ENCODE measurements around the gene SDS. TPM values are rescaled to one million over a fixed set of nuclear protein-coding genes. Genes with fewer than 3 reads are reported as not detected.

Gene SDS
- total RNA-seq, 2 experiments from 2014 or later = not detected

DNA sequence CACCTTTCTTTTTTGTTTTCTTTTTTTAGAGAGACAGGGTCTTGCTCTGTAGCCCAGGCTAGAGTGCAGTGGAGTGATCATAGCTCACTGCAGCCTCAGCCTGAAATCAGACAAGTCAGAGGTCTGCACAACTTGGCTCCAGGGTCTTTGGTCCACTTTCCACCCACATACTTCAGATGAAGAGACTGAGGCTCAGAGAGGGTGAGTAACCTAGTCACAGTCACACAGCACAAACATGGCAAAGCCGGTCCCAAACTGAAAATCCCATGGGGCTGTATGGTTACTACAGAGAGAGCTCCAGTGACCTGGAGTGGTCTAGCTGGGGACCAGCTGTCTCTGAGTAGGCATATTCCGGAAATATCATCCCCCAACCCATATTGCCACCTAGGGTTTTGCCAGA, 48.8 kb upstream of the SDS start:
- Histone ChIP-seq H3K4me2 (ENCODE audit: low read length) (no peak overlapping the region), H3K79me2 (ENCODE audit: insufficient read depth, low read depth, low read length) (no peaks in the 10 kb centered on the region), H3K9me3 (ENCODE audit: low read length) (no peaks in the 10 kb centered on the region), H3K27ac (ENCODE audit: low read depth, low read length, poor library complexity, severe bottlenecking) (no peak overlapping the region), H3K4me3 (ENCODE audit: low read depth, low read length, poor library complexity, severe bottlenecking) (no peak overlapping the region), H3K36me3 (ENCODE audit: insufficient read depth, low read length) (no peaks in the 10 kb centered on the region), H4K20me1 (ENCODE audit: insufficient read depth, low read length) (no peaks in the 10 kb centered on the region), H3K4me1 (ENCODE audit: insufficient read depth, low read length, poor library complexity, severe bottlenecking) (peaks cover 38% of the 10 kb centered on the region), H3K9me2 (ENCODE audit: insufficient read depth, low read length) (no peaks in the 10 kb centered on the region), H2AFZ (ENCODE audit: low read length) (no peak overlapping the region)
- ChIA-PET POLR2A (interaction anchor here (0.7 kb wide), 1 partner anchor 369 kb away, joined by 4 read pairs; no protein-coding TSS in a partner anchor), CTCF (ENCODE audit: unreplicated experiment) (interaction anchor here (0.6 kb wide), 1 partner anchor 46 kb away, joined by 4 read pairs; no protein-coding TSS in a partner anchor)
- no peak for DNase-seq (ENCODE audit: low spot score)
- intact Hi-C loops (cut with micrococcal nuclease; ENCODE audit: unreplicated experiment) = no loop called here
- BruUV-seq (replicated peaks) = no TSS peak
- TF ChIP-seq, protein P1, sequence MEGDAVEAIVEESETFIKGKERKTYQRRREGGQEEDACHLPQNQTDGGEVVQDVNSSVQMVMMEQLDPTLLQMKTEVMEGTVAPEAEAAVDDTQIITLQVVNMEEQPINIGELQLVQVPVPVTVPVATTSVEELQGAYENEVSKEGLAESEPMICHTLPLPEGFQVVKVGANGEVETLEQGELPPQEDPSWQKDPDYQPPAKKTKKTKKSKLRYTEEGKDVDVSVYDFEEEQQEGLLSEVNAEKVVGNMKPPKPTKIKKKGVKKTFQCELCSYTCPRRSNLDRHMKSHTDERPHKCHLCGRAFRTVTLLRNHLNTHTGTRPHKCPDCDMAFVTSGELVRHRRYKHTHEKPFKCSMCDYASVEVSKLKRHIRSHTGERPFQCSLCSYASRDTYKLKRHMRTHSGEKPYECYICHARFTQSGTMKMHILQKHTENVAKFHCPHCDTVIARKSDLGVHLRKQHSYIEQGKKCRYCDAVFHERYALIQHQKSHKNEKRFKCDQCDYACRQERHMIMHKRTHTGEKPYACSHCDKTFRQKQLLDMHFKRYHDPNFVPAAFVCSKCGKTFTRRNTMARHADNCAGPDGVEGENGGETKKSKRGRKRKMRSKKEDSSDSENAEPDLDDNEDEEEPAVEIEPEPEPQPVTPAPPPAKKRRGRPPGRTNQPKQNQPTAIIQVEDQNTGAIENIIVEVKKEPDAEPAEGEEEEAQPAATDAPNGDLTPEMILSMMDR (conservative IDR thresholded peaks at IDR 0.05; ENCODE audit: low read length) = no peak
- no peak for TF ChIP-seq EZH2phosphoT487 (IDR thresholded peaks at IDR 0.05; ENCODE audit: borderline replicate concordance, low read depth, low read length)

DNA sequence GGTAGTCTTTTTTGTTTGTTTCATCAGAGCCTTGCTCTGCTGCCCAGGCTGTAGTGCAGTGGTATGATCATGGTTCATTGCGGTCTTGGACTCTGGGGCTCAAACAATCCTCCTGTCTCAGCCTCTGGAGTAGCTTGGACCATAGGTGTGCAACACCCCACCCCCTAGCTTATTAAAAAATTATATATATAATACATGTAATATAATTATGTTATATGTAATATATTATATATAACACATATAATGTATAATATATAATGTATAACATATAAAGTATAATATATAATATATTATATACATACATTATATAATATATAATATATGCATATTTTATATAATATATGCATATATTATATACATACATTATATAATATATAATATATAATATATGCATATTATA, 46.2 kb upstream of the SDS start:
- intact Hi-C loops (cut with micrococcal nuclease; ENCODE audit: unreplicated experiment) = no loop called here
- no peak for DNase-seq (ENCODE audit: low spot score)
- Histone ChIP-seq H3K4me1 (ENCODE audit: insufficient read depth, low read length, poor library complexity, severe bottlenecking) (peaks cover 22% of the 10 kb centered on the region), H3K9me3 (ENCODE audit: low read length) (no peaks in the 10 kb centered on the region), H3K4me2 (ENCODE audit: low read length) (no peak overlapping the region), H3K79me2 (ENCODE audit: insufficient read depth, low read depth, low read length) (no peaks in the 10 kb centered on the region), H3K9me2 (ENCODE audit: insufficient read depth, low read length) (no peaks in the 10 kb centered on the region), H3K36me3 (ENCODE audit: insufficient read depth, low read length) (no peaks in the 10 kb centered on the region), H3K4me3 (ENCODE audit: low read depth, low read length, poor library complexity, severe bottlenecking) (no peak overlapping the region), H2AFZ (ENCODE audit: low read length) (no peak overlapping the region), H4K20me1 (ENCODE audit: insufficient read depth, low read length) (no peaks in the 10 kb centered on the region), H3K27ac (ENCODE audit: low read depth, low read length, poor library complexity, severe bottlenecking) (no peak overlapping the region)
- BruUV-seq (replicated peaks) = no TSS peak
- POLR2A ChIA-PET = no interaction called here
- TF ChIP-seq EZH2phosphoT487 (IDR thresholded peaks at IDR 0.05; ENCODE audit: borderline replicate concordance, low read depth, low read length) = no peak
- TF ChIP-seq, protein P1 (conservative IDR thresholded peaks at IDR 0.05; ENCODE audit: low read length) = no peak
- CTCF ChIA-PET (ENCODE audit: unreplicated experiment) = no interaction called here

DNA sequence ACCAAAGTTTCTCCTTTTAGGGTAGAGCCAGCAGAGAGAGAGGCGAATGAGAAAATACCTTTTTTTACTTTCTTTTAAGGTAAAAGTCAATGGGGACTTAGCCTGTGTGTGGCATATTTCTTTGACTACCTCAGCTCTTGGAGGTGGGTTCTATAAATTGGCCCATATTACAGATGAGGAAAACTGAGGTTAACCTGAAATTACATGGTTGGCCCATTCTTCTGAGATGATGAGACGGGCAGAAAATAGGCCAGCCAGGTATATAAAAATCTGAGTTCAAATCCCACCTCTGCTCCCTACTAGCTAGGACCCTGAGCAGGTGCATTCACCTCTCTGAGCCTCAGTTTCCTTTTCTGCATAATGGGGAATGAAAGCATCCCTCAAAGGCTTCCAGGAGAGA, 45.6 kb upstream of the SDS start:
- no TSS peak for BruUV-seq (replicated peaks)
- CTCF ChIA-PET (ENCODE audit: unreplicated experiment) = no interaction called here
- no peak for TF ChIP-seq EZH2phosphoT487 (IDR thresholded peaks at IDR 0.05; ENCODE audit: borderline replicate concordance, low read depth, low read length)
- TF ChIP-seq, protein P1 (conservative IDR thresholded peaks at IDR 0.05; ENCODE audit: low read length) = no peak

More for the DNA sequence above, 45.6 kb upstream of the SDS start:
- H4K20me1 ChIP-seq (ENCODE audit: insufficient read depth, low read length) = no peaks in the 10 kb centered on the region
- no peak overlapping the region for H3K27ac ChIP-seq (ENCODE audit: low read depth, low read length, poor library complexity, severe bottlenecking)
- H3K4me1 ChIP-seq (ENCODE audit: insufficient read depth, low read length, poor library complexity, severe bottlenecking) = peaks cover 22% of the 10 kb centered on the region
- DNase-seq (ENCODE audit: low spot score) = no peak
- POLR2A ChIA-PET = no interaction called here
- no peak overlapping the region for H3K4me3 ChIP-seq (ENCODE audit: low read depth, low read length, poor library complexity, severe bottlenecking)
- H3K9me3 ChIP-seq (ENCODE audit: low read length) = no peaks in the 10 kb centered on the region
- no peaks in the 10 kb centered on the region for H3K36me3 ChIP-seq (ENCODE audit: insufficient read depth, low read length)
- no peak overlapping the region for H2AFZ ChIP-seq (ENCODE audit: low read length)
- H3K4me2 ChIP-seq (ENCODE audit: low read length) = no peak overlapping the region
- intact Hi-C loops (cut with micrococcal nuclease; ENCODE audit: unreplicated experiment) = no loop called here
- H3K79me2 ChIP-seq (ENCODE audit: insufficient read depth, low read depth, low read length) = no peaks in the 10 kb centered on the region
- no peaks in the 10 kb centered on the region for H3K9me2 ChIP-seq (ENCODE audit: insufficient read depth, low read length)
